B cell (primary cell): Measurements from ENCODE around the gene FCN1. TPM values are rescaled to one million over a fixed set of nuclear protein-coding genes. Genes with fewer than 3 reads are reported as not detected.
A peak's percentile ranks its signal among the peaks of the same experiment; 100 is the strongest.

Source experiments
- ATAC-seq: fragments of 200-7000 bp; cut with Tn5 transposase; one replicate; pipeline ENCODE4 v1.10.0; 2021; ENCODE audit warnings: low read depth, mild to moderate bottlenecking, moderate number of reproducible peaks, moderate library complexity
- CTCF ChIA-PET: fragments of 350-600 bp; sonication (Branson Sonifier 250); formaldehyde crosslinking; loops from one replicate; lab custom pipeline; 2021; ENCODE audit warnings: antibody characterized with exemption, inconsistent platforms; lab: Charles Lee
- POLR2A ChIA-PET: fragments of 350-600 bp; sonication (Branson Sonifier 250); formaldehyde crosslinking; loops from one replicate; lab custom pipeline; 2021; ENCODE audit warnings: antibody characterized with exemption; lab: Charles Lee
- DNase-seq: peaks from one replicate; pipeline ENCODE4 v3.0.0; 2013
- H2AFZ ChIP-seq: 2 replicates; pipeline ENCODE4 v1.6.1; 2012; ENCODE audit warnings: mild to moderate bottlenecking, low read depth, low read length; ENCODE audit not compliant: insufficient read depth, poor library complexity, severe bottlenecking
- H3K27ac ChIP-seq, 2 donors: 1 replicate in 1 of 2; 2 replicates in 1 of 2; pipeline ENCODE4 v1.5.1; 2012 to 2013; ENCODE audit warnings: low read length in 2 of 2, mild to moderate bottlenecking in 2 of 2, moderate library complexity in 1 of 2
- H3K27me3 ChIP-seq, 4 experiments: fragments of 200-600 bp in 1 of 4; sonication (generic) in 1 of 4; replicated peaks in 1 of 4; 1 replicate in 2 of 4; 2 replicates in 2 of 4; pipeline versions ENCODE4 v1.6.1 to v1.7.0; 2013 to 2016; ENCODE audit warnings: low read length in 3 of 4, mild to moderate bottlenecking in 2 of 4, mixed read lengths in 1 of 4, moderate library complexity in 1 of 4; ENCODE audit not compliant: insufficient read depth in 4 of 4, control insufficient read depth in 3 of 4; ENCODE audit errors: control extremely low read depth in 1 of 4
- H3K36me3 ChIP-seq, 2 experiments: replicated peaks in 1 of 2; 1 replicate in 1 of 2; 2 replicates in 1 of 2; pipeline versions ENCODE4 v1.6.1 to v1.7.1; 2013; ENCODE audit warnings: low read length in 1 of 2; ENCODE audit not compliant: insufficient read depth in 2 of 2, control insufficient read depth in 1 of 2; ENCODE audit errors: control extremely low read depth in 1 of 2, extremely low read depth in 1 of 2
- H3K4me1 ChIP-seq, 2 donors: fragments of 200-600 bp in 1 of 2; sonication (generic) in 1 of 2; 1 replicate in 1 of 2; 2 replicates in 1 of 2; pipeline versions ENCODE4 v1.5.1 to v1.6.1; 2013 to 2017; ENCODE audit warnings: low read length in 2 of 2; ENCODE audit not compliant: control insufficient read depth in 2 of 2, insufficient read depth in 2 of 2
- H3K4me2 ChIP-seq: replicated peaks from 2 replicates; pipeline ENCODE3; 2012; ENCODE audit warnings: mild to moderate bottlenecking, low read depth, low read length; ENCODE audit not compliant: poor library complexity, severe bottlenecking
- H3K4me3 ChIP-seq, 5 experiments: fragments of 200-600 bp in 1 of 5; sonication (generic) in 1 of 5; 1 replicate in 3 of 5; 2 replicates in 2 of 5; pipeline versions ENCODE4 v1.5.1 to v1.7.0; 2011 to 2016; ENCODE audit warnings: low read length in 4 of 5, mild to moderate bottlenecking in 4 of 5, low read depth in 2 of 5, control low read depth in 1 of 5, moderate library complexity in 1 of 5; ENCODE audit not compliant: insufficient read depth in 1 of 5; ENCODE audit errors: control extremely low read depth in 1 of 5, extremely low read depth in 1 of 5
- H3K79me2 ChIP-seq: fragments of 200-600 bp; sonication (generic); one replicate; pipeline ENCODE4 v1.6.0; 2016; ENCODE audit warnings: low read length; ENCODE audit not compliant: control insufficient read depth, insufficient read depth
- H3K9ac ChIP-seq: fragments of 200-600 bp; sonication (generic); 2 replicates; pipeline ENCODE4 v1.6.1; 2017; ENCODE audit warnings: mild to moderate bottlenecking, low read length, moderate library complexity
- H3K9me3 ChIP-seq, 3 donors: one replicate each; pipeline versions ENCODE4 v1.6.1 to v1.7.1; 2013; ENCODE audit warnings: low read length in 2 of 3; ENCODE audit not compliant: control insufficient read depth in 2 of 3, insufficient read depth in 1 of 3; ENCODE audit errors: control extremely low read depth in 1 of 3
- H4K20me1 ChIP-seq: 2 replicates; pipeline ENCODE4 v1.6.0; 2012; ENCODE audit warnings: mild to moderate bottlenecking, low read length; ENCODE audit not compliant: insufficient read depth, control insufficient read depth, poor library complexity, severe bottlenecking
- H3K27ac Mint-ChIP-seq: one replicate; pipeline ENCODE4 v1.8.0; 2021; ENCODE audit warnings: mixed read lengths
- H3K27me3 Mint-ChIP-seq: one replicate; pipeline ENCODE4 v1.8.0; 2021; ENCODE audit warnings: mixed read lengths
- H3K4me1 Mint-ChIP-seq: one replicate; pipeline ENCODE4 v1.8.0; 2021; ENCODE audit warnings: mixed read lengths
- H3K4me3 Mint-ChIP-seq: one replicate; pipeline ENCODE4 v1.8.0; 2021; ENCODE audit warnings: mixed read lengths
- H3K9me3 Mint-ChIP-seq: one replicate; pipeline ENCODE4 v1.8.0; 2022; ENCODE audit warnings: mixed read lengths; ENCODE audit not compliant: insufficient read depth
- EZH2 ChIP-seq: IDR thresholded peaks from 2 replicates; pipeline ENCODE4 v1.6.1; 2012; ENCODE audit warnings: borderline replicate concordance, low read depth, mild to moderate bottlenecking, moderate library complexity, low read length; ENCODE audit not compliant: insufficient read depth, poor library complexity, severe bottlenecking
- whole genome bisulfite sequencing: methylation state at CpG from one replicate; pipeline ENCODE4 v1.1.5; 2013; ENCODE audit warnings: missing lambda C conversion rate; ENCODE audit not compliant: insufficient coverage; 5-methylcytosine and 5-hydroxymethylcytosine counted together
- intact Hi-C: fragments of 100-400 bp; cut with micrococcal nuclease; formaldehyde crosslinking; loops from one replicate; pipeline ENCODE4 v1.10.0; 2022
- polyA plus RNA-seq: library from polyadenylated mRNA; depleted of rRNA; stranded (reverse); fragments of >200 nt; gene quantifications from 2 replicates; pipeline ENCODE4 v1.2.3, GENCODE V29; 2012
- total RNA-seq, 2 donors: library from RNA; stranded (reverse); fragments of 120-200 nt in 1 of 2; gene quantifications; 1 replicate in 1 of 2; 2 replicates in 1 of 2; pipeline versions ENCODE4 v1.2.3 to v1.2.4, GENCODE V29; 2013 to 2022
- TF ChIP-seq, protein P1 (sequence below): fragments of 200-600 bp; IDR thresholded peaks from one replicate; pipeline ENCODE4 v1.8.0; 2022; ENCODE audit warnings: antibody characterized with exemption, mild to moderate bottlenecking

Gene FCN1
- total and polyA plus RNA-seq, 2 donors (not counting 1 experiment from before 2014, with no cell fraction given), result 2.2 to 20.6 TPM

- ChIA-PET POLR2A (no interaction called here), CTCF (no interaction called here)
- DNase-seq, result peak; percentile 48
Measured at GRCh38 chr9:134929193-134930158, 11.8 kb upstream of the FCN1 start.

More at GRCh38 chr9:134929193-134930158, 11.8 kb upstream of the FCN1 start:
- 20% methylated on average over 12 of the region's 13 CpGs for WGBS
- Mint-ChIP-seq H3K27ac (peak overlapping the region; percentile 53), H3K4me1 (peaks cover 52% of the 10 kb centered on the region), H3K27me3 (peaks cover 35% of the 10 kb centered on the region), H3K9me3 (no peaks in the 10 kb centered on the region), H3K4me3 (peak overlapping the region; percentile 79)
- Histone ChIP-seq H3K79me2 (no peaks in the 10 kb centered on the region), H4K20me1 (no peaks in the 10 kb centered on the region), H3K27me3 (peaks cover 0 to 25% (median 12%) of the 10 kb centered on the region in 4 experiments), H3K4me3 (peak overlapping the region in 1 of 5 experiments; percentile 29), H3K4me1 (peaks cover 60 to 64% of the 10 kb centered on the region in 2 donors), H2AFZ (no peak overlapping the region), H3K9ac (peak overlapping the region; percentile 32), H3K4me2 (peak overlapping the region; percentile 60), H3K9me3 (peaks cover 0 to 13% (median 0%) of the 10 kb centered on the region in 3 donors), H3K27ac (peak overlapping the region in 1 of 2 donors; percentile 15), H3K36me3 (no peaks in the 10 kb centered on the region)
- TF ChIP-seq, protein P1, sequence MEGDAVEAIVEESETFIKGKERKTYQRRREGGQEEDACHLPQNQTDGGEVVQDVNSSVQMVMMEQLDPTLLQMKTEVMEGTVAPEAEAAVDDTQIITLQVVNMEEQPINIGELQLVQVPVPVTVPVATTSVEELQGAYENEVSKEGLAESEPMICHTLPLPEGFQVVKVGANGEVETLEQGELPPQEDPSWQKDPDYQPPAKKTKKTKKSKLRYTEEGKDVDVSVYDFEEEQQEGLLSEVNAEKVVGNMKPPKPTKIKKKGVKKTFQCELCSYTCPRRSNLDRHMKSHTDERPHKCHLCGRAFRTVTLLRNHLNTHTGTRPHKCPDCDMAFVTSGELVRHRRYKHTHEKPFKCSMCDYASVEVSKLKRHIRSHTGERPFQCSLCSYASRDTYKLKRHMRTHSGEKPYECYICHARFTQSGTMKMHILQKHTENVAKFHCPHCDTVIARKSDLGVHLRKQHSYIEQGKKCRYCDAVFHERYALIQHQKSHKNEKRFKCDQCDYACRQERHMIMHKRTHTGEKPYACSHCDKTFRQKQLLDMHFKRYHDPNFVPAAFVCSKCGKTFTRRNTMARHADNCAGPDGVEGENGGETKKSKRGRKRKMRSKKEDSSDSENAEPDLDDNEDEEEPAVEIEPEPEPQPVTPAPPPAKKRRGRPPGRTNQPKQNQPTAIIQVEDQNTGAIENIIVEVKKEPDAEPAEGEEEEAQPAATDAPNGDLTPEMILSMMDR, result no peak
- TF ChIP-seq EZH2, result no peak
- intact Hi-C loops, result no loop called here
- no peak for ATAC-seq
